H1 (cell line): ENCODE measurements around the gene CACNA1A. TPM values are rescaled to one million over a fixed set of nuclear protein-coding genes. Genes with fewer than 3 reads are reported as not detected.

Source experiments
- CTBP2 ChIP-seq: IDR thresholded peaks from 2 replicates; pipeline ENCODE4 v1.7.0; 2011; ENCODE audit warnings: borderline replicate concordance, mild to moderate bottlenecking, moderate library complexity, mixed read lengths, low read length; ENCODE audit not compliant: insufficient read depth, insufficient read length
- GTF2F1 ChIP-seq: IDR thresholded peaks from 2 replicates; pipeline ENCODE4 v1.6.1; 2012; ENCODE audit warnings: low read depth, low read length, improper control_type of control experiment, borderline replicate concordance
- JUN ChIP-seq: IDR thresholded peaks from 2 replicates; pipeline ENCODE4 v1.6.1; 2011; ENCODE audit warnings: low read depth, mild to moderate bottlenecking, improper control_type of control experiment, low read length
- JUND ChIP-seq: IDR thresholded peaks from 2 replicates; pipeline ENCODE4 v1.6.1; 2011; ENCODE audit warnings: mild to moderate bottlenecking, improper control_type of control experiment, low read length
- SIX5 ChIP-seq: IDR thresholded peaks from 2 replicates; pipeline ENCODE4 v1.6.1; 2011; ENCODE audit warnings: mild to moderate bottlenecking, low read depth, low read length
- SP1 ChIP-seq: IDR thresholded peaks from 2 replicates; pipeline ENCODE4 v1.6.1; 2011; ENCODE audit warnings: low read depth, low read length
- TAF1 ChIP-seq: IDR thresholded peaks from 2 replicates; pipeline ENCODE4 v1.6.1; 2011; ENCODE audit warnings: mild to moderate bottlenecking, low read depth, low read length
- TEAD4 ChIP-seq: IDR thresholded peaks from 2 replicates; pipeline ENCODE4 v1.6.1; 2012; ENCODE audit warnings: low read depth, low read length, inconsistent platforms, mixed read lengths
- polyA plus RNA-seq, 7 experiments: library from polyadenylated mRNA; depleted of rRNA in 3 of 7; stranded (reverse) in 5 of 7; unstranded in 2 of 7; fragments of >200 nt in 5 of 7; fragments of 200-250 nt in 2 of 7; gene quantifications; 1 replicate in 5 of 7; 2 replicates in 1 of 7; 4 replicates in 1 of 7; pipeline versions ENCODE4 v1.2.1 to v1.2.3, GENCODE V29; 2011 to 2013; ENCODE audit warnings: missing spikeins in 2 of 7, mixed read lengths in 2 of 7
- total RNA-seq: library from RNA; stranded (reverse); fragmentation: NEBNext Ultra II Directional; extraction: Animal tissue kit (Norgen Biotek cat#: 25700); gene quantifications from 2 replicates; pipeline ENCODE4 v1.2.1, GENCODE V29; 2021
- TF ChIP-seq, protein P1 (sequence below): IDR thresholded peaks from 2 replicates; pipeline ENCODE4 v1.6.1; 2011; ENCODE audit warnings: low read depth, mild to moderate bottlenecking, low read length; ENCODE audit not compliant: insufficient read depth
- TF ChIP-seq, protein P2 (sequence below): IDR thresholded peaks from 2 replicates; pipeline ENCODE4 v1.6.1; 2012; ENCODE audit warnings: inconsistent platforms
- TF ChIP-seq, protein P3 (sequence below): IDR thresholded peaks from 2 replicates; pipeline ENCODE4 v1.6.1; 2011; ENCODE audit warnings: low read length, improper control_type of control experiment

The CACNA1A gene
- total and polyA plus RNA-seq, 2 of the 8 experiments (the other 6 are each of a cell fraction or from before 2014, with no cell fraction given) = 10.7 to 25.3 TPM

DNA sequence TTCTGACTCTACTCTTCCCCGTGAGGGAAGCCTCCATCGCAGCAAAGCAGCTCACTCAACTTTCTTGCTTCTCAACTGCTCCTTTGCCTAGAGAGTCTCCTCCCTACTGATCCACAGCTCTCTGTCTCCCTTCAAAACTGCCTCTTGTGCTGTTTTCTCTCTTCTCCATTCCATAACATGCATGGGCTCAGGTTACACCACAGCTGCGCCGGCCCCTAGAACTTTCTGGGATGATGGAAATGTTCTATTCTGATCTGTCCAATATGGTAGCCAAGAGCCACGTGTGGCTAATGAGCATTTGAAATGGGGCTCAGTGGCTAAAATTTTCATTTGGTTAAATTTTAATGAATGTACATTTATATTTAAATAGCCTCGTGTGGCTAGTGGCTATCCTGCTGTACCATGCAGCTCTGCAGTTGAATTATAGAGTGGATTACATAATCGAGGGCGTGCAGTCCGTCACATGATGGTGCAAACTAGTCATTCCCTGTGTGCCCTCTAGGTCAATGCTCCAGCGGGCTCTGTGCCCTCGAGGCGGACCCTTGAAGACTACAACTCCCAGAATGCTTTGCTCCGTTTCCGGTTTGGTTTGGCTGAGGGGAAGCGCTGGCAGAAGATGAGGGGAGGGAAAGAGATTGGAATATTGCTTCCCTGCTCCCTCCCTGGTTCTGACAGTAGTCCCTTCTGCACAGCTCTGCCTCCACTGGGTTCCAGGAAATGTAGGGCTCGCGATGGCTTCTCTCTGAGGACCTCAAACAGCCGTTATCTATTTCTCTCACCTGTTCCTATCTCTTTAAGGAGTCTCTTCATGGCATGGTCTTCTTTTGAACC, 109.8 kb downstream of the CACNA1A start (continued):
- TF ChIP-seq TAF1 (no peak), JUND (0 out of 2 replicates have a peak, but pooled peaks have one; percentile 25), SIX5 (peak; percentile 71), SP1 (no peak), CTBP2 (no peak), TEAD4 (no peak), JUN (no peak), GTF2F1 (no peak)
- TF ChIP-seq, protein P1, sequence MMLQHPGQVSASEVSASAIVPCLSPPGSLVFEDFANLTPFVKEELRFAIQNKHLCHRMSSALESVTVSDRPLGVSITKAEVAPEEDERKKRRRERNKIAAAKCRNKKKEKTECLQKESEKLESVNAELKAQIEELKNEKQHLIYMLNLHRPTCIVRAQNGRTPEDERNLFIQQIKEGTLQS = 0 out of 2 replicates have a peak, but pooled peaks have one; percentile 52
- TF ChIP-seq, protein P2, sequence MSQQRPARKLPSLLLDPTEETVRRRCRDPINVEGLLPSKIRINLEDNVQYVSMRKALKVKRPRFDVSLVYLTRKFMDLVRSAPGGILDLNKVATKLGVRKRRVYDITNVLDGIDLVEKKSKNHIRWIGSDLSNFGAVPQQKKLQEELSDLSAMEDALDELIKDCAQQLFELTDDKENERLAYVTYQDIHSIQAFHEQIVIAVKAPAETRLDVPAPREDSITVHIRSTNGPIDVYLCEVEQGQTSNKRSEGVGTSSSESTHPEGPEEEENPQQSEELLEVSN = no peak; the same call in 1 of the 2 replicates
- TF ChIP-seq, protein P3, sequence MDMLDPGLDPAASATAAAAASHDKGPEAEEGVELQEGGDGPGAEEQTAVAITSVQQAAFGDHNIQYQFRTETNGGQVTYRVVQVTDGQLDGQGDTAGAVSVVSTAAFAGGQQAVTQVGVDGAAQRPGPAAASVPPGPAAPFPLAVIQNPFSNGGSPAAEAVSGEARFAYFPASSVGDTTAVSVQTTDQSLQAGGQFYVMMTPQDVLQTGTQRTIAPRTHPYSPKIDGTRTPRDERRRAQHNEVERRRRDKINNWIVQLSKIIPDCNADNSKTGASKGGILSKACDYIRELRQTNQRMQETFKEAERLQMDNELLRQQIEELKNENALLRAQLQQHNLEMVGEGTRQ = peak; percentile 72
